Measurements from ENCODE around the gene CMTM8.

CMTM8 gene

DNA sequence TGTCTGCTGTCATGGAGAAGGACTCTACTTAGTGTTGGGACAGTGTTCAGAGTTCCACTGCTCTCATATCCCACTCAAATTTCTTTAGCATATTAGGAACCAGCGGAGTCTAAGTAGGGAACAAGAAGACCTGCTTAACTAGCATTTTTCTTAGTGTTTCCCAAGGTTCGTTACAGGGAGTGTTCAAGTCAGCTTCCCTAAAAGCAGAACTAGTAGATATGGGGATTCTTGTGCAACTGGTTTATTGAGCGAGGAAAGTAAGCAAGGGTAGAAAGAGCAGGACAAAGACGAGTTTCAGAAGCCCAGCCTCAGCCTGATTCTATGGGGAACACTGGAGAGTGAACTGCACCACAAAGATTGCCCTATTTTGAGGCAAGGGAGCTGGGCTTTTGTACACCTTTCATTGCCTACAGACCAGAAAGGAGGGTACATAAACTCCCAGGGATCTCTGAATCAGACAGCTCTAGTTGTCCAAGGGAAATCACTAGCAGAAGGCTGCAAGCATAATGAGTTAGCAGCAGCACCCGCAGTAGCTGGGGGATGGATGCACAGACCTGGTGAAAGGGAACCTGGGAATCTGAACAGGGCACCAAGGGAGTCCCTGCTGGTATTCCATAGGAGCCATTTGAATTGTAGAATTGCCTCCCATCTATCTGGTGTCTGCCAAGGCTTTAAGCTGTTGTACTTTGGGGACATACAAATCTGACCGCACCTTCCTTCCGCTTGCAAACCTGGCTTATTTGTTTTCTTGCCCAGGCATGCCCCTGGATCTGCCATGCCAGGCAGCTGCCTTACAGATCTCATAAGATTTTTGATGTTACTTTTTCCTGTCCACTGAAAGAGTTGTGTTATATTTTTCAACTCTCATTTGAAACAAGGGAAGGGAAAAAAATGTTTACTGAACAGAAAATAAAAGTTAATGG is 168.3 kb downstream of the CMTM8 start:
- Mint-ChIP-seq H3K27me3 (no peaks in the 10 kb centered on the region), H3K27ac (no peak overlapping the region), H3K36me3 (peaks cover 24% of the 10 kb centered on the region), H3K4me3 (no peak overlapping the region), H3K9me3 (no peaks in the 10 kb centered on the region), H3K4me1 (peaks cover 36% of the 10 kb centered on the region)
- DNase-seq (ENCODE audit: low spot score in 2 of 2): no peak
- no peak for ATAC-seq (ENCODE audit: low read depth)

DNA sequence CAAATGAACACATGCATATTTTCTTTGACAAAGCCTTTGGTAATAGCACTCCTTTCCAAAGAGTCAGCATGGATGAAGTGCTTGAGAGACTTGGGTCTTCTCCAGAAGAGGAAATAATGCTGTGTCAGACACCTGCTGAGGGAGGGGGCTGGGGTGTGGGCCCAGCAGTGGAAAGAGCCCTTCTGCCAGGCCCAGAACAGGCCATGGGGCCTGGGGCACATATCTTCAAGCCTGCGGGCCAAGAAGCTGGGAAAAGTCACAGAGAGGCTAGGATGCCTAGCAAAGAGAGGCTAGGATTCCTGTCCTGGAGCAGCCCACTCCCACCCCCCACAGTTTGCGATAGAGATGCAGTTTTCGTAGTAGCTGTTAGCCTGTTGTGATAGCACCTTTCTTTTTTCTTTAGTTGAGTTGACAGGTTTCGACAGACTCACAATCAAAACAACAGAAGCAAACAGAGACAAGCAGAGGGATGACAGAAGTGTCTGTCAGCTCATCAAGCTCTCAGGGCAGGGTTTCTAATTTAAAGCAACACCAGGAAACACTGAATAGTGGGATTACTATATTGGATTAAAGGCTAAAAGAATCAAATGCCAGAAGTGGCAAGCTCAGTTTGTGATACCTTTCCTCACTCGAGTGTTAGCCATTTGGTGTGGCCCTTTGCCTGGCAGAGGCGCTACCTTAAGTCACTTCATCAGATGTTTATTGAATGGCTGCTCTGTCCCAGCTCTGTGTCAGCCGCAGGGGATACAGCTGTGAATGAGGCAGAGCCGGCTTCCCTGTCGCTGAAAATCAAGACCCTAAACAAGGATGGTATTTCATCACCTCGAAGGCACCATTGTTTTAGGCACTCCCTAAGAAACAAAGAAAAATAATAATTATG is 172.1 kb downstream of the CMTM8 start:
- Mint-ChIP-seq H3K36me3 (peaks cover 20% of the 10 kb centered on the region), H3K4me1 (peaks cover 34% of the 10 kb centered on the region), H3K27me3 (no peaks in the 10 kb centered on the region), H3K27ac (peak overlapping the region; percentile 29), H3K9me3 (no peaks in the 10 kb centered on the region), H3K4me3 (no peak overlapping the region)
- ATAC-seq (ENCODE audit: low read depth): no peak
- no peak for DNase-seq (ENCODE audit: low spot score in 2 of 2)

GRCh38 chr3:32411442-32411841 is 173.0 kb downstream of the CMTM8 start:
- H3K27me3 Mint-ChIP-seq: no peaks in the 10 kb centered on the region
- no peak overlapping the region for H3K4me3 Mint-ChIP-seq
- peaks cover 14% of the 10 kb centered on the region for H3K36me3 Mint-ChIP-seq
- ATAC-seq (ENCODE audit: low read depth) (no peak), DNase-seq (ENCODE audit: low spot score in 2 of 2) (no peak)
- H3K27ac Mint-ChIP-seq: no peak overlapping the region
- no peaks in the 10 kb centered on the region for H3K9me3 Mint-ChIP-seq
- peaks cover 37% of the 10 kb centered on the region for H3K4me1 Mint-ChIP-seq

DNA sequence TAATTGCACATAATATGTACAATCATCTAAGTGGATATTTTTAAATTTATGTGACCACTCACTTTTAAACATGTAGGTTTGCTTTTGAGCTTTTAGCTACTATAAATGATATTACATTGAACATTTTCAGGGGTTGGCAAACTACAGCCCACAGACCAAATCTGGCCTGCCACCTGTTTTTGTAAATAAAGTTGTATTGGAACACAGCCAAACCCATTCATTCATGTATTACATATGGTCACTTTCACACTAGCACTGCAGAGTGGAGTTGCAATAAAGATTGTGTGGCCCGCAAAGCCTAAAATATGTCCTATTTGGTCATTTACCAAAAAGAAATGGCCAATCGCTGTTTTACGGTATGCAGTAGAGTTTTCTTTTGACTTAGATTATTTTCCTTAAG is 174.4 kb downstream of the CMTM8 start:
- no peak for DNase-seq (ENCODE audit: low spot score in 2 of 2)

GRCh38 chr3:32413845-32414521 is 175.5 kb downstream of the CMTM8 start:
- H3K27ac Mint-ChIP-seq: peak overlapping the region; percentile 92
- peak overlapping the region; percentile 14 for H3K4me3 Mint-ChIP-seq
- no peak for ATAC-seq (ENCODE audit: low read depth)
- no peaks in the 10 kb centered on the region for H3K9me3 Mint-ChIP-seq
- DNase-seq (ENCODE audit: low spot score in 2 of 2): no peak
- H3K36me3 Mint-ChIP-seq: peaks cover 12% of the 10 kb centered on the region
- H3K4me1 Mint-ChIP-seq: peaks cover 42% of the 10 kb centered on the region
- H3K27me3 Mint-ChIP-seq: no peaks in the 10 kb centered on the region

More for the DNA sequence above, 174.4 kb downstream of the CMTM8 start:
- Mint-ChIP-seq H3K27ac (no peak overlapping the region), H3K9me3 (no peaks in the 10 kb centered on the region), H3K4me3 (no peak overlapping the region), H3K4me1 (peaks cover 37% of the 10 kb centered on the region), H3K36me3 (peaks cover 12% of the 10 kb centered on the region), H3K27me3 (no peaks in the 10 kb centered on the region)
- ATAC-seq (ENCODE audit: low read depth): no peak

DNA sequence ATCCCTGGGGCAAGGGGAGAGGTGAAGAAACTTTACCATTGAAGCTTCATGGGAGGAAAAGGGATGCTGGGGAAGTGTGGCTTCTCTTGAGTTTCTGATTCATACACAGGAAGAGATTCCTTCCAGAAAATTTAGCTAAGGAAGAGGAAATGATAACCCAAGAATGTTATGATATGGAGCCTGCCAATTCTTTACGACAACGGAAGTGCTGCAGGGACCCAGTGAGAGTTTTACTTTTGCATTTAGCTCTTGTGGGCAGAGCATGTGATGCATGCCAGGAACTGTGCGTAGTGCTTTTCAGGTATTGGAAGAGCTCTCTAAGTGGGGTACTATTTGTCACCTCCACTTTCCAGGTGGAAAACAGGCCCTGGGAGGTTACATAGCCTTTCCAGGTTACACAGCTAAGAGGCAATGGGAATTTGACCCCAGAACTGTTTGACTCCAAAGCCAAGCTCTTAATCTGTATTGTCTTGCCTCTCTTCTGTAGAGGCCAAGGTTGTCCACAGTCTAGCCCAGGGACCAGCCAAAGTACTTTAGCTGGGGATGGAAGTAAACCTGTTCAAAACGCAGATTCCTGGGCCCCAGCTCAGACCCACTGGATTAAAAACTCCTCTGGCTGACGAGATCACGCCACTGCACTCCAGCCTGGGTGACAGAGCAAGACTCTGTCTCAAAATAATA is 176.2 kb downstream of the CMTM8 start:
- Mint-ChIP-seq H3K9me3 (no peaks in the 10 kb centered on the region), H3K4me3 (peak overlapping the region; percentile 14), H3K27me3 (no peaks in the 10 kb centered on the region), H3K36me3 (peaks cover 10% of the 10 kb centered on the region), H3K4me1 (peaks cover 45% of the 10 kb centered on the region), H3K27ac (peak overlapping the region; percentile 92)
- ATAC-seq (ENCODE audit: low read depth) (peak; percentile 97), DNase-seq (ENCODE audit: low spot score in 2 of 2) (no peak)

- ATAC-seq (ENCODE audit: low read depth) (peak; percentile 25), DNase-seq (ENCODE audit: low spot score in 2 of 2) (no peak)
- H3K27me3 Mint-ChIP-seq: no peaks in the 10 kb centered on the region
- H3K36me3 Mint-ChIP-seq: peaks cover 3% of the 10 kb centered on the region
- peaks cover 62% of the 10 kb centered on the region for H3K4me1 Mint-ChIP-seq
- H3K4me3 Mint-ChIP-seq: peak overlapping the region; percentile 70
- H3K9me3 Mint-ChIP-seq: no peaks in the 10 kb centered on the region
- H3K27ac Mint-ChIP-seq: peak overlapping the region; percentile 83
Observed at GRCh38 chr3:32419742-32420125, 181.3 kb downstream of the CMTM8 start.

All from memory B cell (primary cell).